HG03469 (cell line): ENCODE measurements around the gene NAA40.

Source experiments
- ATAC-seq: cut with Tn5 transposase; IDR thresholded peaks from one replicate; pipeline ENCODE4 v1.9.1; 2021; ENCODE audit warnings: mild to moderate bottlenecking, moderate library complexity, moderate number of reproducible peaks; ENCODE audit not compliant: unreplicated experiment

Gene NAA40

GRCh38 chr11:63938479-63939396 lies at the start of gene NAA40:
Gene NAA40 (plus strand): TSS chr11:63939002. CDS start chr11:63939097, 95 bp downstream.
- ATAC-seq, result peak; percentile 80

- ATAC-seq, result no peak
Observed at GRCh38 chr11:63889344-63889743, 49.5 kb upstream of the NAA40 start.

GRCh38 chr11:63890368-63890767 lies 48.4 kb upstream of the NAA40 start:
- no peak for ATAC-seq

- no peak for ATAC-seq
Observed at GRCh38 chr11:63892228-63892627, 46.6 kb upstream of the NAA40 start.

GRCh38 chr11:63893355-63893754 lies 45.4 kb upstream of the NAA40 start:
- no peak for ATAC-seq

- no peak for ATAC-seq
Observed at GRCh38 chr11:63896071-63896470, 42.7 kb upstream of the NAA40 start.

GRCh38 chr11:63897459-63898146 lies 41.2 kb upstream of the NAA40 start:
- no peak for ATAC-seq

- ATAC-seq, result no peak
Observed at GRCh38 chr11:63901660-63902059, 37.1 kb upstream of the NAA40 start.

GRCh38 chr11:63903884-63904283 lies 34.9 kb upstream of the NAA40 start:
- no peak for ATAC-seq

- ATAC-seq, result no peak
Observed at GRCh38 chr11:63904743-63905142, 34.1 kb upstream of the NAA40 start.

- no peak for ATAC-seq
Observed at GRCh38 chr11:63905179-63905578, 33.6 kb upstream of the NAA40 start.

- ATAC-seq, result no peak
Observed at GRCh38 chr11:63906087-63906486, 32.7 kb upstream of the NAA40 start.

- no peak for ATAC-seq
Observed at GRCh38 chr11:63906585-63906984, 32.2 kb upstream of the NAA40 start.

GRCh38 chr11:63907063-63907462 lies 31.7 kb upstream of the NAA40 start:
- no peak for ATAC-seq

GRCh38 chr11:63907808-63908530 lies 30.8 kb upstream of the NAA40 start:
- no peak for ATAC-seq

- ATAC-seq, result no peak
Observed at GRCh38 chr11:63908631-63909401, 30.0 kb upstream of the NAA40 start.

- no peak for ATAC-seq
Observed at GRCh38 chr11:63909591-63910506, 29.0 kb upstream of the NAA40 start.

- ATAC-seq, result no peak
Observed at GRCh38 chr11:63910675-63911074, 28.1 kb upstream of the NAA40 start.

- ATAC-seq, result no peak
Observed at GRCh38 chr11:63911440-63911839, 27.4 kb upstream of the NAA40 start.

GRCh38 chr11:63911876-63912275 lies 26.9 kb upstream of the NAA40 start:
- no peak for ATAC-seq
